SK-N-SH treated with all-trans-retinoic acid at 6 μM for 48 hours (cell line): ENCODE results near the gene STPG2.

Experiments used
- ATAC-seq: fragments of 200-7000 bp; cut with Tn5 transposase; 3 replicates; pipeline ENCODE4 v1.9.1; 2020; ENCODE audit warnings: mild to moderate bottlenecking, moderate library complexity
- ARNTL ChIP-seq: fragments of 450-650 bp; formaldehyde crosslinking; IDR thresholded peaks from 2 replicates; pipeline ENCODE4 v1.5.0; 2020; ENCODE audit warnings: low read depth, mild to moderate bottlenecking, moderate library complexity, borderline replicate concordance
- BACH2 ChIP-seq: fragments of 250-450 bp; sonication (Bioruptor Pico); IDR thresholded peaks from 2 replicates; pipeline ENCODE4 v1.9.0; 2021; ENCODE audit warnings: mild to moderate bottlenecking, borderline replicate concordance
- CREB5 ChIP-seq: fragments of 250-450 bp; sonication (Bioruptor Pico); IDR thresholded peaks from 2 replicates; pipeline ENCODE4 v1.5.1; 2020; ENCODE audit warnings: low read depth, mild to moderate bottlenecking, moderate library complexity
- CSDC2 ChIP-seq: fragments of 250-450 bp; sonication (Bioruptor Pico); IDR thresholded peaks from 2 replicates; pipeline ENCODE4 v1.5.0; 2020; ENCODE audit warnings: mild to moderate bottlenecking, moderate library complexity
- CSRNP3 ChIP-seq: fragments of 250-450 bp; sonication (Bioruptor Pico); IDR thresholded peaks from 2 replicates; pipeline ENCODE4 v1.5.1; 2021; ENCODE audit warnings: mild to moderate bottlenecking, moderate library complexity
- ESRRG ChIP-seq: fragments of 250-450 bp; sonication (Bioruptor Pico); IDR thresholded peaks from 2 replicates; pipeline ENCODE4 v1.6.1; 2021; ENCODE audit warnings: mild to moderate bottlenecking
- GLIS3 ChIP-seq: fragments of 250-450 bp; sonication (Bioruptor Pico); IDR thresholded peaks from 2 replicates; pipeline ENCODE4 v1.5.0; 2020; ENCODE audit warnings: mild to moderate bottlenecking, moderate library complexity
- ISL1 ChIP-seq: fragments of 250-450 bp; sonication (Bioruptor Pico); IDR thresholded peaks from 2 replicates; pipeline ENCODE4 v2.1.2; 2022; ENCODE audit warnings: mild to moderate bottlenecking, moderate library complexity
- OSR1 ChIP-seq: fragments of 250-450 bp; sonication (Bioruptor Pico); IDR thresholded peaks from 2 replicates; pipeline ENCODE4 v1.8.0; 2022; ENCODE audit warnings: moderate library complexity, mild to moderate bottlenecking, inconsistent platforms
- PATZ1 ChIP-seq: fragments of 250-450 bp; sonication (Bioruptor Pico); IDR thresholded peaks from 2 replicates; pipeline ENCODE4 v1.8.0; 2020; ENCODE audit warnings: mild to moderate bottlenecking, moderate library complexity, borderline replicate concordance
- PPARA ChIP-seq: fragments of 250-450 bp; sonication (Bioruptor Pico); IDR thresholded peaks from 2 replicates; pipeline ENCODE4 v1.5.0; 2020; ENCODE audit warnings: mild to moderate bottlenecking, borderline replicate concordance
- RARB ChIP-seq: fragments of 250-450 bp; sonication (Bioruptor Pico); IDR thresholded peaks from 2 replicates; pipeline ENCODE4 v1.8.0; 2021; ENCODE audit warnings: mild to moderate bottlenecking, moderate library complexity
- SNAI2 ChIP-seq: fragments of 250-450 bp; sonication (Bioruptor Pico); IDR thresholded peaks from 2 replicates; pipeline ENCODE4 v1.5.0; 2020; ENCODE audit warnings: mild to moderate bottlenecking, moderate library complexity
- TCF4 ChIP-seq: fragments of 250-450 bp; sonication (Bioruptor Pico); IDR thresholded peaks from 2 replicates; pipeline ENCODE4 v1.8.0; 2021; ENCODE audit warnings: mild to moderate bottlenecking, moderate library complexity, borderline replicate concordance
- TOX ChIP-seq: fragments of 250-450 bp; sonication (Bioruptor Pico); IDR thresholded peaks from 2 replicates; pipeline ENCODE4 v1.8.0; 2021; ENCODE audit warnings: mild to moderate bottlenecking, moderate library complexity, borderline replicate concordance
- TSHZ2 ChIP-seq: fragments of 250-450 bp; sonication (Bioruptor Pico); IDR thresholded peaks from 2 replicates; pipeline ENCODE4 v1.5.0; 2020; ENCODE audit warnings: mild to moderate bottlenecking, moderate library complexity
- ZC3H10 ChIP-seq: fragments of 250-450 bp; sonication (Bioruptor Pico); IDR thresholded peaks from 2 replicates; pipeline ENCODE4 v1.5.1; 2021; ENCODE audit warnings: mild to moderate bottlenecking, moderate library complexity
- ZFP3 ChIP-seq: fragments of 250-450 bp; sonication (Bioruptor Pico); IDR thresholded peaks from 2 replicates; pipeline ENCODE4 v1.5.0; 2020; ENCODE audit warnings: mild to moderate bottlenecking, moderate library complexity
- ZFP30 ChIP-seq: fragments of 450-650 bp; formaldehyde crosslinking; IDR thresholded peaks from 2 replicates; pipeline ENCODE4 v1.5.0; 2022; ENCODE audit warnings: mild to moderate bottlenecking, moderate library complexity
- ZNF565 ChIP-seq: fragments of 450-650 bp; formaldehyde crosslinking; conservative IDR thresholded peaks from 2 replicates; pipeline ENCODE4 v1.5.0; 2020; ENCODE audit warnings: low read depth, mild to moderate bottlenecking, moderate library complexity
- ZNF70 ChIP-seq: fragments of 450-650 bp; formaldehyde crosslinking; IDR thresholded peaks from 2 replicates; pipeline ENCODE4 v1.5.0; 2020; ENCODE audit warnings: mild to moderate bottlenecking, moderate library complexity
- ZNF8 ChIP-seq: fragments of 450-650 bp; formaldehyde crosslinking; IDR thresholded peaks from 2 replicates; pipeline ENCODE4 v1.5.0; 2020; ENCODE audit warnings: mild to moderate bottlenecking, moderate library complexity
- TF ChIP-seq, protein P1 (sequence below): fragments of 250-450 bp; sonication (Bioruptor Pico); IDR thresholded peaks from 2 replicates; pipeline ENCODE4 v1.8.0; 2021; ENCODE audit warnings: low read depth, mild to moderate bottlenecking, moderate library complexity, borderline replicate concordance

Gene STPG2

GRCh38 chr4:97819294-97819693 lies 324.0 kb downstream of the STPG2 start:
- ATAC-seq: no peak
- TF ChIP-seq ARNTL (CRISPR knock-in tag) (no peak), ISL1 (no peak), CSRNP3 (CRISPR knock-in tag) (no peak), GLIS3 (CRISPR knock-in tag) (no peak), ZNF70 (CRISPR knock-in tag) (no peak), PATZ1 (CRISPR knock-in tag) (no peak), SNAI2 (CRISPR knock-in tag) (no peak), ZFP3 (CRISPR knock-in tag) (no peak)

GRCh38 chr4:97812768-97813167 lies 330.5 kb downstream of the STPG2 start:
- ATAC-seq: no peak
- TF ChIP-seq ZNF70 (CRISPR knock-in tag): peak; percentile 83
- no peak for TF ChIP-seq BACH2 (CRISPR knock-in tag)

- ATAC-seq: no peak
- TF ChIP-seq OSR1 (no peak), TOX (CRISPR knock-in tag) (no peak), ZC3H10 (CRISPR knock-in tag) (no peak), ZFP30 (CRISPR knock-in tag) (no peak), PPARA (CRISPR knock-in tag) (no peak), RARB (CRISPR knock-in tag) (no peak), ZNF8 (CRISPR knock-in tag) (no peak), ESRRG (CRISPR knock-in tag) (no peak), TCF4 (CRISPR knock-in tag) (no peak), GLIS3 (CRISPR knock-in tag) (no peak), CSDC2 (CRISPR knock-in tag) (no peak), BACH2 (CRISPR knock-in tag) (no peak), SNAI2 (CRISPR knock-in tag) (no peak), TSHZ2 (CRISPR knock-in tag) (no peak), ISL1 (no peak), ZNF565 (CRISPR knock-in tag) (no peak), CSRNP3 (CRISPR knock-in tag) (no peak), ARNTL (CRISPR knock-in tag) (no peak), CREB5 (CRISPR knock-in tag) (no peak)
- TF ChIP-seq, protein P1, sequence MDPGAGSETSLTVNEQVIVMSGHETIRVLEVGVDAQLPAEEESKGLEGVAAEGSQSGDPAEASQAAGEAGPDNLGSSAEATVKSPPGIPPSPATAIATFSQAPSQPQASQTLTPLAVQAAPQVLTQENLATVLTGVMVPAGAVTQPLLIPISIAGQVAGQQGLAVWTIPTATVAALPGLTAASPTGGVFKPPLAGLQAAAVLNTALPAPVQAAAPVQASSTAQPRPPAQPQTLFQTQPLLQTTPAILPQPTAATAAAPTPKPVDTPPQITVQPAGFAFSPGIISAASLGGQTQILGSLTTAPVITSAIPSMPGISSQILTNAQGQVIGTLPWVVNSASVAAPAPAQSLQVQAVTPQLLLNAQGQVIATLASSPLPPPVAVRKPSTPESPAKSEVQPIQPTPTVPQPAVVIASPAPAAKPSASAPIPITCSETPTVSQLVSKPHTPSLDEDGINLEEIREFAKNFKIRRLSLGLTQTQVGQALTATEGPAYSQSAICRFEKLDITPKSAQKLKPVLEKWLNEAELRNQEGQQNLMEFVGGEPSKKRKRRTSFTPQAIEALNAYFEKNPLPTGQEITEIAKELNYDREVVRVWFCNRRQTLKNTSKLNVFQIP: no peak
Observed at GRCh38 chr4:97786306-97786920, 356.9 kb downstream of the STPG2 start.
